Ramos (cell line): ENCODE results near the gene CA11.

ENCODE experiments used
- in situ Hi-C: fragments of 300-500 bp; cut with MboI; formaldehyde crosslinking; loops from one replicate; pipeline ENCODE4 v1.14.3; 2022; ENCODE audit warnings: low sequenced_read_pairs; ENCODE audit not compliant: unreplicated experiment

Gene CA11

DNA sequence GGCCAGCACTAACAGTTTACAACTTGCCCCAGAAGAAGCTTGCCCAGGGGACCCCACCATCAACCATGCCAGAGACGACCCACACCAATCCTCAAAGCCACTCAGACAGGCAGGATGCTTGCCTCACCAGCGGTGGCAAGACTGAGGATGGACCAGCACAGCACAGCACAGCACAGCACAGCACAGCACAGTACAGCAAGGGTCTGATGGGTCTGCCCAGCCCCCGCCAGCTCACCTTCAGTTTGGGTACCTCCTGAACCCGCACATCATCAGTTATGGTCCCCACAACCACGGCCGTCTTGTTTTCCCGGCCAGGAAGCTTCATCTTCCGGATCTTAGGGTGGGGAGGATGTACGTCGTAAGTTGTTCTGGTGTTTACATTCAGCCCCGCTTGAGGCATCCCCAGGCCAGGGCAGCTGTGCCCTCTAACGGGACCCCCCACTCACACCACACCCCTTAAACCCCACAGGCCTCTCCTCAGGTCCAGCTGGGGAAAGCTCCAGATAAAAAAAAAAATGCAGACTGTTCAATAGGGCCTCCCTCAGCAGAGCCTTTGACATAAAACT, 29.4 kb downstream of the CA11 start:
- in situ Hi-C loops = no loop called here

DNA sequence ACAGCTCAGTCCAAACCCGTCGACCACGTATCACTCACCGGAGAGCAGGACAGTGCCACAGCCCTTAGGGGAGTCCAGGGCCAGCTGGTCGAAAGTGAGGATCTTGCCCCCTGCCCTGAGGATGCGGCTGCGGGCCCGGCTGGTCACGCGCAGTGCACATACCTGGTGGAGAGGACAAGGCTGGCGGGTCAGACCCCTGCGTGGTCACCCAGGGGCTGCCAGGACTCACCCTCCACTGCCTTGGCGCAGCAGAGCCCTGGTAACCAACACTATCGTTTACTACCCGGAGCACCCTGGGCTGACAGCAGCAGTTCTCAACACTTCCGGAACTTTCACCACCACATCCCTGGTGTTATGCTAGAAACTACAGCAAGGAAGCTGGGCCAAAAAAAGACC, 29.9 kb downstream of the CA11 start:
- in situ Hi-C loops = no loop called here

DNA sequence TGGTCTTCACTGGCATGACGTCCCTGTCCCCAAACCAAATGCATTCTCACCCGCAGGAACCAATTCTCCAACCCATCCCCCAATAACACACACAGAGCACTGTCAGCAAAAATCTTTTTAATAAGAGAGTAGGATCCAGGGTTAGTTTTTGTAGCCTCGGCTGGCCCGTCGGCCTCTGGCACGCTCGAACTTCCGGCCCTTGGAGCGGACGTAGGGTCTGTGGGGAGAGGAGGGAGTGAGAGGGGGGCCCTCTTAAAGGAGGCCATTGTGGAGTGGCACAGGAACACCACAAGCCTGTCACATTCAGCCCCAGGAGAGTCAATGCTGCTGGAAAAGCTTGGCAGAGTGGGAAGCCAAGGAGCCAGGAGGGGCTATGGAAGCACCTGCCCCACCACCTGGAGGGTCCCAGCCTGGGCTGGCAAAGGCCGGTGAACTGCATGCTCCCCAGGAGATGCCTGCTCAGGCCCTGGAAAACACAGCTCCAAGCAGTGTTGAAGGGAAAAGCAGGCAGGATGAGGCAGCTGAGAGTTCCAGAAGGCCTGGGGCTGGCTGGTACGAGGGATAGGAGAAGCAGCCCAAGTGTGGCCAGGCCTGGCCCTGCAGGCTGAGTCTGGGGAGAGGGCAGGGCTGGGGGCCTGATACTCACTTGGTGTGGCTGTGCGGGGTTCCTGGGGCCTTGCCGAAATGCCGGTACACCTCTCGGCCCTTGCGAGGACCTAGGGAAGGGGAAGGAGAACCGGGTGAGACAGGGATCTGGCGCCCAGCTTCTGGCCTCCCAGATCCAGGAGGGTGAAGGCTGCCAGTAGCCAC, 30.6 kb downstream of the CA11 start:
- in situ Hi-C loops = no loop called here

DNA sequence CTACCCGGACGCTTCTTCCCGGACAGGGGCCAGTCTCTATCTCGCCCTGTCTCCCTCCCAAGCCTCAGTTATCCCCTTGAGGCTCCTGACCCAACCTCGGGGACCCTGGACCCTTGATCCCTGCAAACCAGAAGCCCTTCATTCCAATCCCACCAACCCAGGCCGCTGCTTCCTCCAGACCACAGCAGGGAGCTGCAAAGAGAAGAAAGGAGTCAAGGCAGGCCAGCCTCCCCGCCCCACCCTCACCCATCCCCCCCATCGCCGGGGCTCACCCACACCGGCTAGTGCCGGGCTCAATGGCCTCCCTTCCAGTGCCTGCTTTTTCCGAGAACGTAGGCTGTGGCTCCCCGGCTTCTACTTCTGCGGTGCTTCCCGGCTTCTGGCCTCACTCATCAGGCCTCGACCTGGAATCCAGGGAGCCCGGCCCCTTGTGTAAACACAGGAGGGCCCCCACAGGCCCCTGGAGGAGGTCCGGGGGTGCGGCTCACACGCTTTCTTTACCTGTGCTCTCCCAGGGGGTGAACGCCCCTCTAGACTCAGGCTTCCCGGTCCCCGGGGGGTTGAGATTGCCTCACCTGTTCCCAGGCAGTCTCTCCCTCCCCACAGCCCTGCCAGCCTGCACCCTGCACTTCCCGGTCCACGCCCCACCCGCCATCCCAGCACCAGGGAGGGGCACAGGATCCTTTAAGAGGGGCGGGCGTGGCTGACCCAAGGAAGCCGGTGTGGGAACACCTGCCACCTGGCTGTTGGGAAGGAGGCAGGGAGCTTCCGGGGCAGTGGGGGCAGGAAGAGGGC, 31.4 kb downstream of the CA11 start, which contains the start of gene FAM83E:
Gene FAM83E, minus strand, starts transcription at position 641 of the 795 bp plus-strand sequence. CDS start 1,704 bp downstream, outside the sequence.
- in situ Hi-C loops = no loop called here

DNA sequence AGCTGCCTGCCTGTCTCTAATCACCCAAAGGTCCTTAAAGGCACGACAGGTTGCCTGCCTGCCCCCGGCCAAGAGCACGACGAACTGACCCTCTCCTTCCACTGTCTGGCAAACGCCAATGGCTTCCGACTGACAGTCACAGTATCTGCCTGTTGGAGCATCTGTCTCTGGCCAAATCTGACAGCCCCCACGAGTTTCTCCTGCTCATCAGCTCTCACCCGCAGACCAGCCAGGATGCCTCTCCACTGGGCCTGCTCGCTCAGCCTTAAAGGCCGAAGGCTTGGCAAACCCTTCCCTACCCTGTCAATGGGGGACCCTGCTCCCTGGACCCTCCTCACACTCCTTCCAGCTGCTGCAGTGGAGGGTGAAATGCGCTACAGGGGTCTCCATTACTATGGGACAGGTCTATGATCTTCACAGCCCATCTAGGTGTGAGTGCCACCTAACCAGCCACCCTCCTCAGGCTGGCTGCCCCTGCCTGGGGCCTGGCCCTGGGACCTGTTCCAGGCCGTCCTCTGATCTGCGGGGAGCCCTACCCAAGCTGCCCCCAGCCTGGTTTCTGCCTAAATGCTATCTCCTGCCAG, 32.0 kb downstream of the CA11 start:
- in situ Hi-C loops = no loop called here

DNA sequence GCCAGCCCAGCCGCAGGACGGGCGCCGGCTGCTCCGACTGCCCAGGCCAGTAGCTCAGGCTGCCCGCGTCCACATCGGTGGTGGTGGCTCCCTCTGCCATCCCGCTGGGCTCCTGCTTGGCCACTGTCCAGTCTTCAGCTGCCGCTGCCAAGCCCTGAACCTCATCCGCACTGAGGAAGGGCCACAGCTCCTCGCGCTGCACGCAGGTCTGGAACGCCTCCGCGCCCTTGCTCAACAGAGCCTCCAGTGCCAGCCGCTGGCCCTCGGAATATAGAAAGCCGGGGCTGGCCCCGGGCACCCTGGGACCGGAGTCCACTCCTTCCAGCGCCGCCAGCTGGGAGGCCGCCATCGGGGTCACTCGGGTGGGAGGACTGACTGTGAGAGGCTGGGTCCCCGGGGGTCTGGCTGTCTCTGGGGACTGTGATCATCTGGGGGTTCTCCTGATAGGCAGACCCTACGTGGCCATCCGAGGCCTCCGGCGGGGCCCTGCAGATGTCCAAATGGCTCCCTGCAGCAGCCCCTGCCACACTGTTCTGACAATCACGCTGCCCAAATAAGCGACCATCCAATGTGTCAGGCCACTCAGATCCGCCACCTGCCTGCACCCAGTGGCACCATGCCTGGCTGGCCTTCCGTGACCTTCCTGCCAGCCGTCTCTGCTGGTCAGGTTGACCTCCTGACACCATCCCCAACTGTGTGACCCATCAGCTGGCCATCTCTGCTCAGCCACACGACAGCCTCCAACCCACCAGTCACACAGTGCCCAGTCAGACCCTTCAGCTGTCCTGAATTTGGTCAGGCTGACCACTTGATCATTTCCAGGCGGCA, 32.7 kb downstream of the CA11 start:
- in situ Hi-C loops = no loop called here

DNA sequence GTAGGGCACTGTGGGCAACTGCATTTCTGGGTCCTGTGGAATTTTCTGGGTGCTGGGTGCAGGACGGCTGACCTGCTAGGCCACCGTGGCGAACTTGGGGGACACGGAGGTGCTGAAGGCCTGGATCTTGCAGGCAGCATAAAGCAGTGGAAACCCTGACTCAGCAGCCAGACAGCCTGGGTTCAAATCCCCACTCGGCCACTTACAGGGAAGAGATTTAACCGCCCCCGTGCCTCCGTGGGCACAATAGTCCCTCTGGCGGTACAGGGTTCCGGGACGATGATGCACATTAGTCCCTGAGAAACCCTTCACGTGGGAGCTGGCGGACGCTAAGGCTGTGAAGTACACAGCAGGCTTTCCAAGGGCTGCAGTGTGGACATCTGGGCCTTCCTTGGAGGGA, 34.1 kb downstream of the CA11 start:
- in situ Hi-C loops = no loop called here

DNA sequence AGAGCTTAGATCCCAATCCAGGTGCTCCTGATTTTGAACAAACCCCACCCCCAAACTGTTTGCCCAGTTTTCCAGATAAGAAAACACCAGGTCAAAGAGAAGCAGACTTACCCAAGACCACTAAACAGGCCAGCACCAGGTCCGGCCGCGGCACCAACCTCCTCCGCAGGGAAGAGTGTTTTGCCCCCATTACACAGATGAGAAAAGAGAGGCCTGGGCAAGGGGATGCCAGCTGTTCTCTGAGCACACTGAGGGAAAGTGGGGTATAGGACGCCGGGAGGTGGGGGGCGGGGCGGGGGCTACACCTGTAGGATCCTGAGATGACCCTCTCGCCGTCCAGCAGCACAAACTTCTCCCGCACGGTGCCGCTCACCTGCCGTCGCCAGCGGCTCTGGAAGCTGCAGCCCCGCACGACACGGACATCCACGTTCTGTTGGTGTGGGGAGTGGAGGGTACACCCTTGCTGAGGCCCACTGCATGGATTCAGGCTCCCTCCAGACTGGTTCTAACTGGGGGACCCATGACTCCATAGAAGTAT, 36.3 kb downstream of the CA11 start:
- in situ Hi-C loops = no loop called here

DNA sequence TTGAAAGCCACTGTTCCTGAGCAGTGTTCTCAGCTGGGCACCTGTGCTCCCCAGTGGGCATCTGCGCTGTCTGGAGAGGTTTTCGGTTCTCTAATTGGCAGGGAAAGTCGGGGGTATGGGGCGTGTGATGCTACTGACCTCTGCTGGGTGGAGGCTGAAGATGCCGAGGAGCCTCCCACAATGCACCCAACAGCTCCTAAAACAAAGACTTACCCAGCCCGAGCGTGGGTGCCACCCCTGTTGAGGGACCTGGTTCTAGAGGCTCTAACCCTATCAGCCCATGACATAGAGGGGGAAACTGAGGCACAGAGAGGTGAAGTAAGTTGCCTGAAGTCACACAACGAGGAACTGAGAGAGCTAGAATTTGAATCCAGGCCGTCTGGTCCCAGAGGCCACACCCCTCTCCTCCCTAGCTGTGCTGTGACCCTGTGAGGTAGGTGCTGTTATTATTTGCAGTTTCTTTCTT, 37.2 kb downstream of the CA11 start:
- in situ Hi-C loops = no loop called here

DNA sequence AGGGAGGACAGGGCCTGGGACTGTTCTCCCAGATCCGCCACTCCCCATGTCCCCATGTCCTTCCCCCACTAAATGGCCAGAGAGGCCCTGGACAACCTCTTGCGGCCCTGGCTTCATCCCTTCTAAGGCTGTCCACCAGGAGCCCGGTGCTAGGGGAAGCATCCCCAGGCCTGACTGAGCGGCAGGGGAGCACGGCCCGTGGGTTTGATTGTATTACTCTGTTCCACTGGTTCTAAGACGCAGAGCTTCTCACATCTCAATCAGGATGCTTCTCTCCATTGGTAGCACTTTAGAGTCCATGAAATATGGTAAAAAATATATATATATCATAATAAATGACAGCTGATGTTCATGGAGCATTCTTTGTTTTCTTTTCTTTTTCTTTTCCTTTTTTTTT, 38.6 kb downstream of the CA11 start:
- in situ Hi-C loops = no loop called here

DNA sequence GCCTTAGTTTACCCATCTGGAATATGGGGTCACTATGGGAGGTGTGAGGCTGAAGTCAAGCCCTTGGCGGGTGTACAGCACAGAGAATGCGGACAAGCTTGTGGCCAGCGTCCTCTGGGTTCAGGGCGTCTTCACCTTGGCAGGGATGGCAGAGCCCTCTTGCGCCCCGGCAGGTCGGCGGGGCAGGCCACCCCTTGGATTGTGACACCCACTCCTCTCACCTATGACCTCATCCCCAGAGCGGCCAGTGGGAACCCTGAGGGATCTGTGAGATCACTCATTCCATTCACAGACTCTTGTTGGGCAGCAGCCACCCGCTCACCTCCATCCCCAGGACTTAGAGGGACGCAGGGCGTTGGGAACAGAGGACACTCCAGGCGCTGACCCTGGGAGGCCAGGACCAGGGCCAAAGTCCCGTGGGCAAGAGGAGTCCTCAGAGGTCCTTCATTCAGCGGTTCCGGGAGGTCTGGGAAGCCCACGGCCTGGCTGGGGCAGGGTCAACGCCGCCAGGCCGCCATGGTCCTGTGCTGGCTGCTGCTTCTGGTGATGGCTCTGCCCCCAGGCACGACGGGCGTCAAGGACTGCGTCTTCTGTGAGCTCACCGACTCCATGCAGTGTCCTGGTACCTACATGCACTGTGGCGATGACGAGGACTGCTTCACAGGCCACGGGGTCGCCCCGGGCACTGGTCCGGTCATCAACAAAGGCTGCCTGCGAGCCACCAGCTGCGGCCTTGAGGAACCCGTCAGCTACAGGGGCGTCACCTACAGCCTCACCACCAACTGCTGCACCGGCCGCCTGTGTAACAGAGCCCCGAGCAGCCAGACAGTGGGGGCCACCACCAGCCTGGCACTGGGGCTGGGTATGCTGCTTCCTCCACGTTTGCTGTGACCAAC, 39.3 kb downstream of the CA11 start, which contains the start of gene SPACA4:
Gene SPACA4, plus strand, starts transcription at position 280 of the 896 bp plus-strand sequence. Its CDS starts 237 bp downstream, at position 517.
- in situ Hi-C loops = no loop called here

DNA sequence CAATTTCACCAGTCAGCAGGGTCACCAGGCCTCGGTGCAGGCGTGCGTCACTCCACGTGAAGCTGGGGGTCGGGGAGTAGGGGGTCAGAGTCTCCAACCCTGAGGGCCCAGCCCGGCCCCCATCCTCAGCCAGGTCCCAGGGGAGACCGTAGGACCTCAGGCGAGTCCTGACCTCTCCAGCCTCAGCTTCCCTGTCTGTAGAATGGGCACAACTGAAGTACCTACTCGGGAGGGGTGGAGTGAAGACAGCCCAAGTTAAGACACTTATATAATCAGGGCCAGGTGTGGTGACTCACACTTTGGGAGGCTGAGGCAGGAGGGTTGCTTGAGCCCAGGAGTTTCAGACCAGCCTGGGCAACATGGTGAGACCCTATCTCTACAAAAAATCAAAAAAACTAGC, 42.1 kb downstream of the CA11 start:
- in situ Hi-C loops = no loop called here

DNA sequence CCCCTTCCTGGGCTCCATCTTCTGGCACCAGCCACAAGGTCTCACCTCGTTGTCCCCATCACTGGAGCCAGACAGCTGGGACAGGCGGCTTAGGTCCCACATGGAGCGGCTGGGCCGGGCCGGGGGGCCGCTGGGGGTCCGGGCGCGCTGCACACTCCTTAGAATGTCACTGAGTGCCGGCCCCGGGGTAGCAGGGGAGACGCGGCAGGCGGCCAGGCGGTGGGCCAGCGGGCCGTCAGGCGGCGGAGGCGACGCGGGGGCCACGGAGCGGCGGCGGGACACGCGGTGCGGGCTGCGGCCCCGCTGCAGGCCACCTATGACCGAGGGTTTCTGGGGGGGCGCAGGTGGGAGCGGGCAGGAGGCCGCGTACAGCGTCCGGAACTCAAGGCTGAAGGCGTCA, 42.5 kb downstream of the CA11 start:
- in situ Hi-C loops = no loop called here

DNA sequence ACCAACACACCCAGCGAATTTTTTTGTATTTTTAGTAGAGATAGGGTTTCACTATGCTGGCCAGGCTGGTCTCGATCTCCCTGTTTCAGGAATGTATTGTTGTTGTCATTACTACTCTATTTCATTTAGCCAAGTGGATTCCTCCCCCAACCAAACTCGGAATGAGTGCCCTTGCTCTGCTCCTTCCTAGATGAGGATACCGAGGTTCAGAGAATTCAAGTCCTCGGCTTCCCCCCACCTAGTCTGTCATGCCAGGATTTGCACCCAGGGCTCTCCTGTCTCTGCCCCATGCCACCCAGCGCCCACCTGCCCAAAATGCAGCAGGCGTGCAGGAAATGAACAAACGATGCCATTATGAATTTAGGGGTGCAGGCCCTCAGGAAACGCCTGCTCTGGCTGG, 43.0 kb downstream of the CA11 start:
- in situ Hi-C loops = no loop called here

DNA sequence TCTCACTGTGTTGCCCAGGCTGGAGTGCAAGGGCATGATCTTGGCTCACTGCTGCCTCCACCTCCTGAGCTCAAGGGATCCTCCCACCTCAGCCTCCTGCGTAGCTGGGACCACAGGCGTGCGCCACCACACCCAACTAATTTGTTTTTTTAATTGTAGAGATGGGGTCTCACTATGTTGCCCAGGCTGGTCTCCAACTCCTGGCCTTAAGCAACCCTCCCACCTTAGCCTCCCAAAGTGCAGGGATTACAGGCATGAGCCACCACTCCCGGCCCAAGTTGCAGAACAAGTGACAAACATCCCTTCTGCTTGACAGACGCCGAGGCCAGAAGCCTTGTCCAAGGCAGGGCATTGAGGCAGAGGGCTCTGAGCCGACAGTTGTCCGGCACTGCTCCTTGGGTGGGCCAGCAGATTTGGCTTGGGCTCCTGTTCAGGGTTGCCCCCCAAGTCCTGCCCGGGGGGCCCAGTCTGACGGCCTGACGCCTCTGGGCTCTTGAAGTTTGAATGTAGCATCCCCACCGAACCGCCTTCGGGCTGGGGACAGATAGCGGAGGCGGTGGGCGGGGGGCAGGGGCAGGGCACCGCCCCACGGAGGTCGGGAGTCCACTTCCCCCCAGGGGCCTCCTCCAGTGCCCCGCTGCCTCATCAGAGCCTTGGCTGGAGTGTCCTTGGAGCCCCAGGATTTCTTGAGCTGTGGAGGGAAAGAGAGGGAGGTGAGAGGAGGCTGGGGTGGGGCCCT, 45.1 kb downstream of the CA11 start:
- in situ Hi-C loops = no loop called here

DNA sequence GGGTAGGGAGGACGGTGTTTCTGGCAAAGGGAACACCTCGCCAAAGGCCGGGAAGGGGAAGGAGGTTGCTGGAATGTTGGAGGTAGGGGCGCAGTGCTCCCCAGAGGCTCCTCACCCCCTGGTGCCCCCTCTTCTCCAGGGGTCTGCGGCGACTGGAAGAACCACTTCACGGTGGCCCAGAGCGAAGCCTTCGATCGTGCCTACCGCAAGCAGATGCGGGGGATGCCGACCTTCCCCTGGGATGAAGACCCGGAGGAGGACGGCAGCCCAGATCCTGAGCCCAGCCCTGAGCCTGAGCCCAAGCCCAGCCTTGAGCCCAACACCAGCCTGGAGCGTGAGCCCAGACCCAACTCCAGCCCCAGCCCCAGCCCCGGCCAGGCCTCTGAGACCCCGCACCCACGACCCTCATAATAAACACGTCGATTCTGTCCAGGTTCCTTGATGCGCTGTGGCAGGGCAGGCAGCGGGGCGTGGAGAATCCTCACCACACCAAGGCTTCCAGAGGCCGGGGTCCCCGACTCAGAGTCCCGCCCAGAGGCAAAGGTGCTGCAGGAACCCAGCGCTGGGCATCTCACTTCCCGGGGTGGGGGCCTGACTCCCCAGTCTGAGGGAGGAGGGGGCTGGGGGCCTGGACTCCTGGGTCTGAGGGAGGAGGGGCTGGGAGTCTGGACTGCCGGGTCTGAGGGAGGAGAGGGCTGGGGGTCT, 46.8 kb downstream of the CA11 start:
- in situ Hi-C loops = no loop called here
